Fibroblast of skin of left biceps (primary cell): Measurements from ENCODE around the gene CDK5.

Experiments
- DNase-seq, 2 experiments: peaks; one replicate each; pipeline ENCODE4 v3.0.0-alpha.2; 2013; ENCODE audit warnings: low read depth in 2 of 2

Gene CDK5

GRCh38 chr7:151073990-151074389 is 16.3 kb upstream of the CDK5 start:
- no peak for DNase-seq

DNA sequence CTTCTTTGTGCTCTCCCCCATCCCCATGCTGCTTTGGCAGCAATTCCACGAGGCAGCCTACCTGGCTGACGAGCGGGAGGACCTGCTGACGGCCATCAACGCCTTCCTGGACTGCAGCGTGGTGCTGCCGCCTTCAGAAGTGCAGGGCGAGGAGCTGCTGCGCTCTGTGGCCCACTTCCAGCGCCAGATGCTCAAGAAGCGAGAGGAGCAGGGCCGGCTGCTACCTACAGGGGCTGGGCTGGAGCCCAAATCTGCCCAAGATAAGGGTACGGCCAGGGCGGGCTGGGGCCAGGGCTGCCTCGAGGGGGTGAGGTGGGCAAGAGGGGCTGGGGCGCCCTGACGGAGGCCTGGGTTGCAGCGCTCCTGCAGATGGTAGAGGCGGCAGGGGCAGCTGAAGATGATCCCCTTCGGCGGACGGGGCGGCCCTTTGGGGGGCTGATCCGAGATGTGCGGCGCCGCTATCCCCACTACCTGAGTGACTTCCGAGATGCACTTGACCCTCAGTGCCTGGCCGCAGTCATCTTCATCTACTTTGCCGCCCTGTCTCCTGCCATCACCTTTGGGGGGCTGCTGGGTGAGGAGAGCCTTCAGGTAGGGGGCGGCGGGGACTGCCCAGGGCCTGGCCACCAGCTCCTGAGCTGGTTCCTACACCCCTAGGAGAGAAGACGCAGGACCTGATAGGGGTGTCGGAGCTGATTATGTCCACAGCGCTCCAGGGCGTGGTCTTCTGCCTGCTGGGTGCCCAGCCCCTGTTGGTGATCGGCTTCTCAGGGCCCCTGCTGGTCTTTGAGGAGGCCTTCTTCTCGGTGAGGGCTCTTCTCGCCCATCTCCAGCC is 13.6 kb upstream of the CDK5 start:
- no peak for DNase-seq

- no peak for DNase-seq
Observed at GRCh38 chr7:151070574-151070960, 12.9 kb upstream of the CDK5 start.

- DNase-seq, result no peak
Observed at GRCh38 chr7:151069841-151070573, 12.3 kb upstream of the CDK5 start.

DNA sequence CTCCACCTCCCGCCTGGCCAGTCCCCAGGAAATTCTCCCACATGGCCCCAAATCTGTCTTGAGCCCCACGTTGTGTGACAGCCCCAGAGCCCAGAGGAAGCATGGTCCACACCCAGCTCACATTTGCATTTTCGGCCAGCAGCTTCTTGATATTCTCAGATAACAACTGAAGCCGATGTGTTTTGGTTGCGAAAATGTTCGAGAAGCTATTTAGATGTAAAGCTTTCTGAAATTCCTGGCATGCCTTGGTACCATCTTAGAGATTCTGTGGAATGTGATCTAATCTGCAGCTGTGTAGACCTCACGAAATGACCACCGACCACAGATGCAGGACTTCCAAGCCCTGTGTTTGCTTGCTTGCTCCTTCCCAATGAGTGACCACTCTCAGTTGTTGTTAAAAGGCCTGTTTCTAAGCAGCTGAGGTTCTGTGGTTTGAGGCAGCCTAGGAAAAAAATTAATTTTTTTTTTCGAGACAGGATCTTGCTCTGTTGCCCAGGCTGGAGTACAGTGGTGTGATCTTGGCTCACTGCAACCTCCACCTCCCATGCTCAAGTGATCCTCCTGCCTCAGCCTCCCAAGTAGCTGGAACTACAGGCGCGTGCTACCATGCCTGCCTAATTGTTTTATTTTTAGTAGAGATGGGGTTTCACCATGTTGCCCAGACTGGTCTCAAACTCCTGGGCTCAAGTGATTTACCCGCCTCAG is 10.5 kb upstream of the CDK5 start:
- DNase-seq, result no peak

GRCh38 chr7:151066273-151066974 is 8.7 kb upstream of the CDK5 start:
- DNase-seq, result no peak

DNA sequence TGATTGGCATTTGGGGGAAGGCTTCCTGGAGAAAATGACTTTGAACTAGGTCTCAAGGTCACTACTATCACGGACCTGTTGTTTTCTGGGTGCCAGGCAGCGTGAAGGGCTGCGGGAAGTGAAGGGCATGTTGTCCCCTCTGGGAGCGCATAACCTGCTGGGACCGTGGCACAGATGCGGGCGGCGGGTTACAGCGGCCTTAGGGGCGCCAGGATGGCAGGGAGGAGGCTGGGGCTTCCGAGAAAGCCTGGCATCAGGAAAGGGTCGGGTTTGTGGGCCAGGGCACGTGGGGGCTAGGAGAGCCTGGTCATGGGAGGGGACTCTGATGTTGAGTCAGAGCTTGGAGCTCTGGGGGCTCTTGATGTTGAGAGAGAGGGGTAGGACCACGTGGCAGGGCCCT is 7.8 kb upstream of the CDK5 start:
- DNase-seq, result no peak

DNA sequence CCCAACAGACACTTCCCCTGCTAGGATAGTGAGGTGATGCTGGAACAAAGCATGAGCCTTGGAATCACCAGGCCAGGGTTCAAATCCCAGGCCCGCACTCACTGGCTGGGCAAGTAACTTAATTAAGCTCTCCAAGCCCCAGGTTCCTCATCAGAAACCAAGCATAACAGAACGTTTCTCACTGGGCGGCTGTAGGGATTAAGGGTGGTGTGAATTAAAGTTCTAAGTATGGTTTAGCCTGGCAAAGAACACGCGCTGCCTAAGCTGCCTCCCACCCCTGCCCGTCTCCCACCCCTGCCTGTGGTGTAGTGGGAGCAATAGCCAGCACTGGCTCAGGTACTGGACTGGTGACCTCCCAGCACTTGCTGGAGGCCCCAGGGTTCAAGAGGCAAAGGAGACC is 7.3 kb upstream of the CDK5 start:
- no peak for DNase-seq

DNA sequence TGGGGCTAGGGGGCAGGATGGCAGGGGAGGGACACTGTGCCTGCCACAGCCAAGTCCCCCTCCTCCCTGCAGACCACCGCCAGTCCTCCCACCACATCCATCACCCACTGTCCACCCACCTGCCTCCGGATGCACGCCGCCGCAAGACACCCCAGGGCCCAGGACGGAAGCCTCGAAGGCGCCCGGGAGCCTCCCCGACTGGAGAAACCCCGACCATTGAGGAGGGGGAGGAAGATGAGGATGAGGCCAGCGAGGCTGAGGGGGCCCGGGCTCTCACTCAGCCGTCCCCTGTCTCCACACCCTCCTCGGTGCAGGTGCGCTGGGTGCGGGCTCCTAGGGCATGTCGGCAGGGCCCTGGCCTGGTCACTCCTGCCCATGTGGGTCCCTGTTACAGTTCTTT is 6.8 kb upstream of the CDK5 start:
- DNase-seq, result no peak

GRCh38 chr7:151063212-151063561 is 5.5 kb upstream of the CDK5 start:
- DNase-seq, result no peak

DNA sequence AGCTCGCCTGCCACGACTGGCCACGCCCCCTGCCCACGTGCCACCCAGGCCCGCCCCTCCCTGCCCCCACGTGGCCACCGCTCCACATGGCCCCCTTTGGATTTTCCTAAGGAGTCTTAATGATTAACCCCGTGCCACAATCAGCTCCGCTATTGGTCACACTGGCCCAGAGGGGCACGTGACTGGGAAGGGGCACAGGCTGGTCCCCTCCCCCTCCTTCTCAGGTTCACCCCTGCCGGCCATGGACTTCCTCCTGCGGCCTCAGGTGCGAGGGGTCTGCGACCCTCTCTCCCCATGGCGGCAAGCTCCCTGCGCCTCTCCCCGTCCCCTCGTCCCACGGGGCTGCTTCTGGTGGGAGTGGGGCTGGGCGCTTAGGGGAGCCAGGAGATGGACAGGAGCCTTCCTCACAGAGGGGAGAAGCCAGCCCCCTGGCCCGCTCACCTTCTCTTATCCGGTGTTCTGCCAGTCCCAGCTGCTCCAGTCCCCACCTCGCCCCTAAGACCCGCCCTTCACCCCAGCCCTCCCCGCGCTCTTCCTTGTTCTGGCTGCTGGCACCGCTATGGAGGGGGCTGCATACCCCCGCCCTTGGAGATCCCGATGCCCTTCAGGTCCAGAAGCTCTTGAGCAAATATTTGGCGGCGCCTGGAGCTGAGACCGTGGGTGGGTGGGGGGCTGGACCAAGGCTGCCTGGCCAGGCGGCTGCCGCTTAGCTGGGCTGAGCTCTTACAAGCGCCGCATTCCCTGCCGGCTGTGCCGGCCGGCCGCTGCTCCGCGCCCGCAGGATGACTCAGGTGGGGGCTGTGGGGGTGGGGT is 4.9 kb upstream of the CDK5 start:
- no peak for DNase-seq

- no peak for DNase-seq
Observed at GRCh38 chr7:151062111-151062398, 4.4 kb upstream of the CDK5 start.

- DNase-seq, result no peak
Observed at GRCh38 chr7:151061213-151062110, 3.8 kb upstream of the CDK5 start.

DNA sequence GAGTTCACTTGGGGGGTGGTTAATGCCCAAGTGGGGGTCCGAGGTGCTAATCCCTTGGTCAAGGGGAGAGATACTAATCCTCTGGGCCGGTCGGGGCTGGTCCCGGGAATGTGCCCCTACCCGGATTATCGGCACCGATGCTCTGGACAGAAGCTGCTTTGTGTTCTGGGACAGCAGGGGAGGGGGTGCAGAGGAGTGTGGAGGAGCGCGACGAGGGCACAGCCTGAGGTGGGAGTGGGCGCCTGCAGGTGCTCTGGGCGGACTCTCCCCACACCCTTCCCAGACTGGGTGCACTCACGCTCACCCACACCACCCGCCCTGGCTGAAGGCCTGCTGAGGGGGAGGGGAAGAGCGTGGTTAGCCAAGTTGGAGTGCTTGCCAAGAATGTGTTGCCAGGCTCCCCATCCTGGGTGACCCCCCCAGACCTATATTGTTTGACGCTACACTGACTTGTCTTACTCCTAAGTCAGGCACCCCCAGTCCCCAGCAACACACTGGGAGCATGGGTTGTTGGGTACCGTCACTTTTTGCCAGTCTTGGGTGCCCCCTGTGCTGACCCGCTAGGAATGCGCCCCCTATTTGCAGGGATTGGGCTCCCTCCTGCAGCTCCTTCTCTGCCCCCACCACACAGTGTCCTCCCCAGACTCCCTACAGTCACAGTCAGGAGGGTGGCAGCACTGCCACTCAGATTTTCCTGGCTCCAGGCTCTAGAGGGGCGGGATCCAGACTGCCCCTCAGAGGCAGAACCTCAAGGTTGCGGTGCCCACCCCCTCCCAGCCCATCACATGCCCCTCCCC is 2.9 kb upstream of the CDK5 start:
- no peak for DNase-seq

DNA sequence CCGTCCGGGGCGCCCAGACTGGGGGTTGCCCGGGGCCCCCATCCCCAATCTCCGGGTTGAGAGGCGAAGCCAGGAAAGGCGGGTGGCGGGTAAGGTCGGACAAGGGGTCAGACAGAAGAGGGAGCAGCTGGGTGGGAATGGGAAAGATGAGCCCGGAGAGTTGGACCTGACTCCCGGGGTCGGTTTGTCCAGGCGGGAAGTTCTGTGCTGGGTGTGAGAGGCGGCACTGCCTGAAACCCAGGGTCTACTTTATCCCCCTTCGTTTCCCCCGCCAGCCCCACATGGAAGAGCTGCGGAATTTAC is 2.4 kb upstream of the CDK5 start:
- DNase-seq, result no peak

DNA sequence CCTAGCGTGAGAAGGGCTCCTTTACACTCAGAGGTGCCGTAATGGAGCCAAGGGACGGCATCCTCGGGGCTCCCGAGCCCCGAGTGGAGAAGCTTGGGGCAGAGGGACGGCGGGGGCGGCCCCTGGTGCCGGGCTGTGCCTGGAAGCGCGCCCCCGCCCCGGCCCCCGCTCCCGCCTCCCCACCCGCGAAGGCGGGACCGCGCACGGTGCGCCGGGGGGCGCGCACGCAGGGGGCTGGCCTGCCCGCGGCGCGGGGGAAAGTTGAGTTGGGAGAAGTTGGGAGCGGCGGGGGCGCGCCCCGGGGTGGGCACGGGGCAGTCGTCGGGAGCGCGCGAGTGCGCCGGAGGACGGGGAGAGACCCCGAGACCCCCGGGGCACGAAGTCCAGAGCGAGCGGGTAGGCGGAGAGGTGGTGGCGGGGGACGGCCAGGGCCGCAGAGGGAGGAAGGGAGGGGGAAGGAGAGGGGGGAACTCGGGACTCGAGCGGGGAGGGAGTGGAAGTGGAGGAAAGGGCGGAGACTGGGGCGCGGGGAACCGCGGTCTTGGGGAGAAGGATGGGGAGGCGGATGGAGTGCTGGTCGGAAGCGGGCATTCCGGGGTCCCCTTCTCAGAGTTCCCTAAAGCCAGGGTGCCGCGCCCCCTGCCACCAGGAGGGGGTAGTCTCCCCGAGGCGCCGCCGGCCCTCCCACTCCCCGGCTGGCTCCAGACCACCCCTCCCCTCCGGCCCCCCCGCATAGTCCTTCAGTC is 1.8 kb upstream of the CDK5 start, which contains the start of gene SLC4A2:
Gene SLC4A2 (plus strand): TSS at position 223 of the 746 bp plus-strand sequence. CDS start 2,399 bp downstream, outside the sequence.
- no peak for DNase-seq

GRCh38 chr7:151058781-151059366 is 1.2 kb upstream of the CDK5 start:
- DNase-seq, result no peak

DNA sequence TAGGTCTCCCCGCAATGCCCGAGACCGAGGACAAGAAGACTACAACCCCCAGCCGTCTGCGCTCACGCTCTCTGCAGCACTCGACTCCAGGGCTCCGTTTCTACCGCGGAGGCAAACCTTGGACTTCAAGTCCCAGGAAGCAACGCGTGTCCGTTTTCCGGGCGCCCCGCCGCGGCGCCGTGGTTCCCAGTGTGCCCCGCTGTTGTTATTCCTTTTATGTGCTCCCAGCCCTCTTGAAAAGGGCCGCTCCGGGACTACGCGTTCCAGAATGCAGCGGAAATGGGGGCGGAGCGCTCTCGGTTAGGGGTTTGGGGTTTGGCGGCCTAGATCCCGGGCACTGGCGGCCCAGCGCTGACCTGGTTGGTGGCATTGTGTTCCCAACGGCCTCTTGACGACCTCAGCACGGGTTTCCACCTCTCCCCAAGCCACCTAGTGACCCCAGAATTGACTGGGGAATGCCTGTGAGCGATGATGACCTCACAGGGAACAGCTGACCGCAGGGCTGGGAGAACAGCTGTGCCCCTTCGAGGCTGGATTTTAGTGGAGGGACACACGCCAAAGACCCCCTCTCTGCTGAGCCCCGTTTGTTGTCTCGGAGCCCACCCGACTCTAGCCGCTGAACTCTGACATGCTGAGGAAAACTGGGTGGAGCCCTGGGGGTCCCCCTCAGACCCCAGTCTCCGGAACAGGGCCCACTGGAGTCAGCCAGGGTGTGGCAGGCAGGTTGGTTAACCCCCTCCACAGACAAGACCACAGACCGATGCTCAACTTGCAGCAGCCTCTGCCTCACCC is 488 bp upstream of the CDK5 start:
- peak; percentile 99 for DNase-seq
